Right renal pelvis (tissue), 4 donors: Measurements from ENCODE around the gene PRDX5. TPM values are rescaled to one million over a fixed set of nuclear protein-coding genes. Genes with fewer than 3 reads are reported as not detected.

Experiments used
- DNase-seq, 4 donors: peaks; one replicate each; pipeline ENCODE4 v3.0.0-alpha.2; 2013; ENCODE audit warnings: low read depth in 4 of 4, low spot score in 3 of 4, missing footprints in 1 of 4
- polyA plus RNA-seq, 4 donors: library from polyadenylated mRNA; unstranded; fragments of 120-200 nt; gene quantifications; one replicate each; pipeline ENCODE4 v1.2.1, GENCODE V29; 2013; ENCODE audit not compliant: insufficient read length in 4 of 4

The PRDX5 gene
- 100 to 1,000 TPM; 183 to 250 (median 192) TPM for polyA plus RNA-seq

DNA sequence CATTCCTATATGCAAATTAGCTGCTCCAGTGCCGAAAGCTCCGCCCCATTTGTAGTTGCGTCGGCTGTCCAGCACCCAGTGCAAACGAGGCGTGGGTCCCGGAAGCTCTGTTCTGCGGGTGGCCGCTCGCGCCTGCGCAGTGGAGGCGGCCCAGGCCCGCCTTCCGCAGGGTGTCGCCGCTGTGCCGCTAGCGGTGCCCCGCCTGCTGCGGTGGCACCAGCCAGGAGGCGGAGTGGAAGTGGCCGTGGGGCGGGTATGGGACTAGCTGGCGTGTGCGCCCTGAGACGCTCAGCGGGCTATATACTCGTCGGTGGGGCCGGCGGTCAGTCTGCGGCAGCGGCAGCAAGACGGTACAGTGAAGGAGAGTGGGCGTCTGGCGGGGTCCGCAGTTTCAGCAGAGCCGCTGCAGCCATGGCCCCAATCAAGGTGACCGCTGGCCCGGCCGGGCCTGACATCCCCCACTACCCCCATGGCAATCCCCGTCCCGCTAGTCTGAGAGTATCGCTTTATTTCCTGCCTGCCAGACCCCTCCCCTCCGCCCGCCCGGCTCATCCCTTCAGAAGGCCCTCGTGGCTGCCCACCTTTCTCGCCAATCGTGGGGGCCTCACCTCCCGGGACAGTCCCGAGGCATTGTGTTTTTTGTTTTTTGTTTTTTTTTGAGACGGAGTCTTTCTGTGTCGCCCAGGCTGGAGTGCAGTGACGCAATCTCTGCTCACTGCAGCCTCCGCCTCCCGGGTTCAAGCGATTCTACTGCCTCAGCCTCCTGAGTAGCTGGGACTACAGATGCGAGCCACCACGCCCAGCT is at the start of gene PRDX5:
PRDX5 (plus strand) TSS at position 161 of the 805 bp plus-strand sequence; CDS start at position 256, 95 bp downstream.
- DNase-seq: peak; percentile 88 to 93 (median 90)

DNA sequence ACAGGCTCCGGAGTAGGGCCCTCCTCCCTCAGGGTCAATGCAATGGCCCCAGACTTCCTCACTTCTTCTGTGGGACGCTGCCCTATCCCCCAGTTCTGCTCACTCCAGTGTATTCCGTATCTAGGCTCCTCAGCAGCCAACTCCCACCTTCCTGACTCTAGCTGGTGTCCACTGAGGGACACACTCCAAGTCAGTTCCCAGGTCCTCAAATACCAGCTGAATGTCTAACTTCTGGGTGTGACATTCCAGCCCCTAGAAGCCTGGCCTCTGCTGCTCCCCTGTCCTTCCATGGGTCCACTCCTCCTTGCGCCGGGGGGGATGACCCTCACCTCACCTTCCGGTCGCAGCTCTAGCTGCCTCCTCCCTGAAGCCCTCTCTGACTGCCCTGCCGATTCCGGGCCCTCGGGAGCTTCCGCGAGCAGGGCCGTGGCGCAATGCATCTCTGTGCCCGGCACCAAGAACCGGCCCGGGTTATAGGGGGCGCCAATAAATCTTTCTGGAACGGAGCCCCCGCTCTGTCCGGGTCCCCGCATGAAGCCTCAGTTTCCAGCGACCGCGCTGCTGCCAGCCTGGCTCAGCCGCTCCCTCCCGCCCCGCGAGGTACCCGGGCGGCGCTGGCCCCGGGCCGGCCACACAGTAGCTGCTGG is 48.9 kb upstream of the PRDX5 start:
- DNase-seq: no peak

DNA sequence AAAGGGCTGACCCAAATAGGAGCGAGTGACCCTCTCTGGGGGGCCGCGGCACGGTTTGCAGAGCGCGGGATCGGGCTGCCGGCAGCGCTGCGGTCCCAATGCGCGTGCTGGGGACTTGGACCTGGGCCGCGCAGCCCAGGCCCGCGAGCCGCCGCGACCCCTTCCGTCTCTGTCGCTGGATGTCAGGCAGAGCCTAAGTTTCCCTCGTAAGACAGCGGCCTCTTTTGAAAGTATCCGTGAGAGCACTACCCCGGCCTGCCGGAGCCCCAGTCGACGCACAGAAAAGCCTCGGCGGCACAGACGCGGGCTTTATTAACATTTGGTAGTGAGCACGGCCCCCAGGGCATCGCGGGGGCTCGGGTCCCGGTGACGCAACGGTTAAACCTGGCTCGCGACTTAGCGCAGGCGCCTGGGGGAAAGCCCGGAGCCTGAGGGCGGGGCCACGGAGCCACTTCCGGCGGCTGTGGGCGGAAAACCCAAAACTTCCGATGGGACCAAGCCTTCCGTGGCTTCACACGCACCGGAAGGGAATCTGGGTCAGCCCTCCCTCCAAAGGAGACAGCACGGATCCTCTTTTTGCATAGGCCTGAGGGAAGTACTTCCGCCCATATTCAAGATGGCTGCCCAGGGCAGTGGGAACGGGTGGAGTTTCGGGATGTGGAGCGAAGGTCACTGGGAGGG is 48.2 kb upstream of the PRDX5 start:
- DNase-seq: peak; percentile 98 to 99 (median 98)

DNA sequence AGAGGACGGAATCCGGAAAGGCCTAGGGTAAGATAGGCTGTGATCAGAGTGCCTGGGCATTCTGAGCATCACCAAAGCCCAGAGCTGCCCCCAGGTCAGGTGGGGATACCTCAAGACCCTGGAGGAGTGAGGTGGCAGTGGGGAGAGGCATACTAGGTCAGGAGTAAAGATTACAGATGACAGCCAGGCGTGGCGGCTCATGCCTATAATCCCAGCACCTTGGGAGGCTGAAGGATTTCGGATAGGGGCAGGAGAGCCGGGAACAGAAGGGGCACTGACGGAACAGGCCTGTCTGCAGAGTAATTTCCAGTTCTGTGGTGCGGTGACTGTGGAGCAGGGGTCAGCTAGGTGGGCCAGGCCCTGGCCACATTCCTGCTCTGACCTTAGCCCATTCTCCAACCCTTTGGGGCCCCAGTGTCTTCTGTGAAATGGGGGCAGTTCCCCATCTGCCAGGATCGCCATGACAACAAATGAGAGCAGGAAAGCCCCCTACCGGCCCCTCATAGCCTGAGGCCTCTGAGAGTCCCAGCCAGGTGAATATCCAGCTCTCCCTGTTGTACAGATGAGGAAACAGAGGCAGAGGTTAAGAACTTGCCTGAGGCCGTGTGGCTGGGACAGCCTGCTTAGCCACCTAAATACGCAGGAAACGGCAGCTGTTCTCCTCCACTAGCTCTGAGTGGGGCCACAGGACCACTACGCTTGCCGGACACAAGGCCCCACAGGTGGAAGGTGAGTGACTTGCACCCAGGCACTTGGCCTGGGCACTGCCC is 42.7 kb upstream of the PRDX5 start:
- no peak for DNase-seq

DNA sequence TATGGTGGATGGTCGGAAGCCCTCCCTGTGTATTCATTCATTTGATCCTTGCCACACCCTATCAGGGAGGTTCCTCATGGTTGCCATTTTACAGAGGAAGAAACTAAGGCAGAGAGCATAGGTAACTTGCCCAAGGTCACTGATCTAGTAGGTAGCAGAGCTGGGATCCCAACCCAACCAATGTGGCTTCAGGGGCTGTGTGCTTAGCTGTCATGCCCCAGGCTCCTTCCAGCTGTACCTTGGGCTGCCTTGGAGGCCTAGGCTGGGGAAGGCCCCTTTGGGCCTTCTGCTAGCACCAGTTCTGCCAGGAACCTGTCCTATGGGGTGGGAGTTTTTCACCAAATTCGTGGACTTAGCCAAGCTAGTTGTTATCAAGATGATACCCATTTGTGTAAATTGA is 42.1 kb upstream of the PRDX5 start:
- no peak for DNase-seq

DNA sequence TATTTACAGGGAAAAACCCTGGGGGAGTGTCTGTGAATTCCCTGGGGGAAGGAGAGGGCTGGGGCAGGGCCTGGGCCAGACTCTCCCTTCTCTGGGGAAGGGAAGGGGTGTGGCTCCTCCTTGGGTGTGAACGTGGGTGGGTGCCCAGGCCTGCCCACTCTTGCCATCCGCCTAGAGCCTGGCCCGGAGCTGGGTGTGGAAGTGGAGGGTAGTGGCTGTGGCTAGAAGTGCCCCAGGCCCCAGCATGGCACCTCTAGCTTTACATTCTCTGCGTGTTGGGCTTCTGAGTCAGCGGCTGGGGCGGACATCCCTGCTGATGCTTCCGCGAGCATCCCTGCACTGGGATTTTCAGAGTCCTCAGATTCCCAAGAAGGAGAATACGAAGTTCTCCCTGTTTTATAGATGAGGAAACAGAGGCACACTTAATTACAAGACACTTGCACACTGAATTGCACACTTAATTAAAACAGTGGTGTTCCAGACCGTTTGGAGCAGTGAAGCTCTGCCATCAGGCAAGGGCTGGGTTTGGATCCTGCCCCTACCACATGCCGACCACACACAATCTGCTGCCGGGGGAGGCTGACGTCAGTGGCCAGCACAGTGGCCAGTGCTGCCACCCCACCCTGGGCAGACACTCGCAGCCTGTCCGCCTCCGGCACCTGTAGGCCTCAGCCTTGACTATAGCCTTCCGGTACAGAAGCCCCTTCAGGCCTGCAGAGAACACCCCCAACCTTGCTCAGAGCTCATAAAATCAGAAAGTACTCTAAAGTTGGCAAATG is 41.1 kb upstream of the PRDX5 start:
- DNase-seq: no peak

DNA sequence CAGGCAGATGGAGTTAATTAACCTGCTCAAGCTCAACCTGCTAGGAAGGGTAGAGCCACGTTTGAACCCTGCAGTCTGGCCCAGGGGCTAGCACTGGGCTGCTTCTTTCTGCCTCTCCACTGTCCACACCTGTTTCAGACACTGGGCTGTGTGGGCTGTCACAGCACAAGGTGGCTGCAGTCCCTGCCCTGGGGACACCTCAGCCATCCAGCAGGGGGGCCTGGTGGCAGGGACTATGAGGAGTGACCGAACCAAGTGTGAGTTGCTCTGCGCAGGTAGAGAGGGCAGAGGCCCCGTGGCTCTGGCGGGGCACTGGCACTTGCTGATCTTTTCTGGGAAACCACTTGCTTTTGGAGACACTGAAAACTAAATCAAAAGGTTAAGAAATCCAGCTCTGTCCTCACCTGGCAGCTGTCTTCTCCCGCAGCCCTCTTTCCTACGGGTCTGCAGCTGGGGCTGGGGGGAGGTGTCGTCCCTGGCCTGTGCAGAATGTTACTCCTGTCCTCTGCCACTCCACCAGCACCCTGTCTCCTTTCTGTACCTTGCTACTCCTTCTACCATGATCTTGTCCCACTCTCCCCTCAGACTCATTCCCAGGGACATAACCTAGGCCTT is 39.2 kb upstream of the PRDX5 start:
- no peak for DNase-seq

DNA sequence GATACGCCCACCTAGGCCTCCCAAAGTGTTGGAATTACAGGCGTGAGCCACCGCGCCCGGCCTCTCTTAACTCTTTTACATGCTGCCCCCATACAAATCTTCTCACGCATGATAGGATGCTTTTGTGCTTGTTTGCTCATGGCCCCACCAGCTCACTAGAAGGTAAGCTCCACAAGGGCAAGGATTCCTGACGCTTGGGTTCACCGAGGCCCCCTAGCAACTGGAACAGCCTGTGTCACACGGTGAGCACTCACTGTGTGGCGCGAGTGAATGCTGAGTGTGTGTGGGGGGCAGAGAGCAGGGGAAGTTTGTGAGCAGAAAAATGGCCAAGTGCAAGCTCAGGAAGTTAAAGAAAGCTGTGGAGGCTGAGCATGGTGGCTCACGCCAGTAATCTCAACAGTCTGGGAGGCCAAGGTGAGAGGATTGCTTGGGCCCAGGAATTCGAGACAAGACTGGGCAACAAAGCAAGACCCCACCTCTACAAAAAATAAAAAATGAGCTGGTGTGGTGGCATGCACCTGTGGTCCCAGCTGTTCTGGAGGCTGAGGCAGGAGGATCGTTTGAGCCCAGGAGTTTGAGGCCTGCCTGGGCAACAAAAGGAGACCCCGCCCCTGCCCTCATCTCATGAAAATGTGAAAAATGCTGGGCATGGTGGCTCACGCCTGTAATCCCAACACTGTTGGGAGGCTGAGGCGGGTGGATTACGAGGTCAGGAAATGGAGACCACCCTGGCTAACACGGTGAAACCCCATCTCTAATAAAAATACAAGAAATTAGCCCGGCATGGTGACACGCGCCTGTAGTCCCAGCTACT is 35.8 kb upstream of the PRDX5 start:
- no peak for DNase-seq

DNA sequence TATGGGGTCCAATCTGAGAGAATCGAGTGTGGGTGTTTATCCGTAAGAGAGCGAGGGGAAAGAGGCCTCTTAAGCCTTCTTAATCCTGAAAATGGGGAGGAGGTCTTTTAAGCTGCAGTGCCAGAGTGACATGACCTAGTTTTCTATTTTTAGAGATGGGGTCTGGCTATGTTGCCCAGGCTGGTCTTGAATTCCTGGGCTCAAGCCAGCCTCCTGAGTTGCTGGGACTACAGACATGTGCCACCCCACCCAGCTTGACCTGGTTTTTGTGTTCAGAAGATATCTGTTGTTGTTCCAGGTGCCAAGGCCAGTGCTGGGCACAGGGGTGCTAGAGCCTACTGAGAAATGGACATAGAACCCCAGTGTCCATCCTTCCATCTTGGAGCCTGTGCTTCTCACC is 34.8 kb upstream of the PRDX5 start:
- no peak for DNase-seq

DNA sequence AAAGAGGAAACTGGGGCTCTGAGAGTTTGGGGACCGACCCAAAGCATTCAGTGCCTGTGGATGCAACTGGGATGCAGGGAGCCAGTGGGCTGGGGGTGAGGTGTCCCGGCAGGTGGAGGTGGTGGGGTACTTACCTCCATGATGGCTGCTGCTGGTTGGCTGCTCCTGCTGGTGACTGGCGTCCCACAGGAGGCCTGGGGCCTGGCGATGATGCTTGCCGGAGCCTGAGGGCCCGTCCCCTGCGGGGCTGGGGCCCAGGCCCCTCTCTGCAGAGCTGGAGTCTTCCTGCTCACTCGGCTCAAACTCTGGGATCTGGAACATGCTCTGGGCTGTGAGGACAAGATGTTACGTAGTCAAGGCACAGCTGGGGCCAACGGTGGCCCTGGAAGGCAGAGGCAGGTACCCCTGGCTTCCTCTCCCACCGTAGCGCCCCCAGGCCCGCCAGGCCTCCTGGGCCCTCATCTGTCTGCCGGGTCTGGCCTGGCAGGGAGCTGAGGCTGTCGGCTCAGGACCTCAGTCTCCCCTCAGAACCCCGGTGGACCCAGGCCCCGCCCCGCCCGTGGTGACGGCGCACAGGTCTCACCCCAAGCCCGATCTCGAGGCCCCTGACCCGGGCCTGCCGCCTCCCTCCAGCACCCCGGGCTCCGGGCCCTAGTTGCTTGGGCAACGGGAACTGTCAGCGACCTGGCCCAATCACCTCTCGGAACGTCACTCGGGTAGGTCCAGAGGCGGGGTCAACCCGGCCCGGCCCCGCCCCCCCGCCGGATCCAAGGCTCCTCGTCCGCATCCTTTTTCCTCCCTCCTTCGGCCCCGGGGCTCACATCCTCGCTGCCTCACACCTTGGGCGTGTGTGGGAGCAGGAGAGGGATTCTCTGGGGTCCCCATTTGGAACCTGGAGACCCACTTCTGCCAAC is 33.6 kb upstream of the PRDX5 start, which contains the start of gene BAD:
BAD (minus strand) TSS at position 618 of the 914 bp plus-strand sequence; CDS start at position 321, 297 bp downstream.
- DNase-seq: peak in 3 of 4 donors; percentile 86 to 87 (median 87)

DNA sequence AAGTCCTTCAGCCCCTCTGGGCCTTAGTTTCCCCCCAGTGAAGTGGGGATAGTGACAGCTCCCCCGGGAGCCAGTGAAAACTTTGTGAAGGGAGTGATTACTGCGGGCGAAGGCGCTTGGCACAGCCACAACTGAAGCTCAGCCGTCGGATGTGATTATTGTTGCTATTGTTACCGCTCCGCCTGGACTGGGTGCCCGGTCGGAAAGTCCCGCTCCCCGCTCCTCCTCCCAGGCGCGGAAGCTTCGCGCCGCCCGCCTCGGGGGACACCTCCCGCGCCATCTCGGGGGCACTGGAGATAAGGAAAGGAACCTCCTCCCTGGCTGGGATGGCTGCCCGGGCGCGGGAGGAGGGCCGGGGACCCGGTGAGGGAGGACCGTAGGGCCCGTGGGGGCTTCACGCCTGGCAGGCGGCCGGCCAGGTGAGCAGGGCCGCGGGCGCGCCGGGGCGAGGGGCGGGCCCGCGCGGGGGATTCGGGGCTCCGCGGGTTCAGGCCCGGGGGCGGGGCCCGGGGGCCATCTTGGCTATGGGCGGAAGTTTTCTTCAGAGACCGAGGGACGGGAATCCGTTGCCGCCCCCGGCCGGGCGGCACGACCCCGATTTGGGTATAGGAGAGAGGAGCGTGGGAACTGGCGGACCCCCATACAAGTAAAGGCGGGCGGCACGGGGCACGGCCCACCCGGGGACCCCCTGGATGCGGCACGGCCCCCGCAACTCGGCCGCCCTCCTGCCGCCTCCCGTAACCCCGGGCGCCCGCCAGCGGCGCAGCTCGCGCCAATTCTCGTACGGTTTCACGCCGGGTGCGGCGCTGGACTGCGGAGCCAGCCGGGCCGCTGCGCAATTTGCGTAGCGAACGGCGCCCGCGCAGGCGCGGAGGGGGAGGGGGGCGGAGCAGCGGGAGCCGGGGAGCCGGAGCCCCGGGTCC is 32.7 kb upstream of the PRDX5 start, which contains the start of gene GPR137:
GPR137 (plus strand) TSS at position 887 of the 923 bp plus-strand sequence. CDS start 677 bp downstream, outside the sequence.
- DNase-seq: peak in 3 of 4 donors; percentile 74 to 87 (median 77)

DNA sequence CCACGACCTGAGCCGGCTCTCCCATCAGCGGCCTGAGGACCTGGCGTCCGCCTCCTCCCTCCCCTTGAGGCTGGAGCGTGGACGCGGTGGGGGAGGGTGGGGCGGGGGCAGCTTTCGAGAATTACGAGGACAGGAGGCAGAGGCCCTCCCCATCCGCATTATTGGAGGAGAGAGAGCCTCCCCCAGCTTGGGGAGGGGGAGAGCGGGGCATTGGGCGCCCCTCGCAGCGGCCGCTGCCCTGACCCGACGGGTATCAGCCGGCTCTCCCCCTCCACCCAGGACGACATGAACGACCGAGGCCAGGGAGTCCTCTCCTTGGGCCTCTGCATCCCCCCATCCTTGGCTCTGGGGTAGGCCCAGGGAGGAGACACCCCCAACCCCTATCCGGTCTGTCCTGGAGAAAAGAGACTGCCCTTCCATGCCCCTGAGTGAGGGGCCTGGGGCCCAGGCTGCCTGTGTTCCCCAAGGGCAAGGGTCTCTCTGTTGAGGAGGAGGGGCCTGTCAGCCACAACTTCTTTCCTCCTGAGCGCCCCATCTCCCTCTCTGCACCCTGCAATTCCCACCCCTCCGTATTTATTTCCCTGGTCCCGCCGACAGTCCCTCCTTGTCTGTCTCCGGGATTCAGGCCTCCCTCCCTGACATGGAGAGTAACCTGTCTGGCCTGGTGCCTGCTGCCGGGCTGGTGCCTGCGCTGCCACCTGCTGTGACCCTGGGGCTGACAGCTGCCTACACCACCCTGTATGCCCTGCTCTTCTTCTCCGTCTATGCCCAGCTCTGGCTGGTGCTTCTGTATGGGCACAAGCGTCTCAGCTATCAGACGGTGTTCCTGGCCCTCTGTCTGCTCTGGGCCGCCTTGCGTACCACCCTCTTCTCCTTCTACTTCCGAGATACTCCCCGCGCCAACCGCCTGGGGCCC is 31.8 kb upstream of the PRDX5 start:
- DNase-seq: no peak

DNA sequence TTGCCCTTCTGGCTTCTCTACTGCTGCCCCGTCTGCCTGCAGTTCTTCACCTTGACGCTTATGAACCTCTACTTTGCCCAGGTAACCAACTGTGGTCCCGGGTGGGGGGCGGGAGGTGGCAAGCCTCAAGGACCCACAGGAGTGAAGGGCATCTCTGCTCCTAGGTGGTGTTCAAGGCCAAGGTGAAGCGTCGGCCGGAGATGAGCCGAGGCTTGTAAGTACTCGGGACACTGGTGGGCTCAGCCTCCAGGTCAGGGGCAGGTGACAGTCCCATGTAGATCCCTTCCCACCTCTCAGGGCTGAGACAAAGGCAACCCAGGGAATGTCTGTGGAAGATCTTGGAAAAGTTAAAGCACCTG is 31.1 kb upstream of the PRDX5 start:
- DNase-seq: no peak

DNA sequence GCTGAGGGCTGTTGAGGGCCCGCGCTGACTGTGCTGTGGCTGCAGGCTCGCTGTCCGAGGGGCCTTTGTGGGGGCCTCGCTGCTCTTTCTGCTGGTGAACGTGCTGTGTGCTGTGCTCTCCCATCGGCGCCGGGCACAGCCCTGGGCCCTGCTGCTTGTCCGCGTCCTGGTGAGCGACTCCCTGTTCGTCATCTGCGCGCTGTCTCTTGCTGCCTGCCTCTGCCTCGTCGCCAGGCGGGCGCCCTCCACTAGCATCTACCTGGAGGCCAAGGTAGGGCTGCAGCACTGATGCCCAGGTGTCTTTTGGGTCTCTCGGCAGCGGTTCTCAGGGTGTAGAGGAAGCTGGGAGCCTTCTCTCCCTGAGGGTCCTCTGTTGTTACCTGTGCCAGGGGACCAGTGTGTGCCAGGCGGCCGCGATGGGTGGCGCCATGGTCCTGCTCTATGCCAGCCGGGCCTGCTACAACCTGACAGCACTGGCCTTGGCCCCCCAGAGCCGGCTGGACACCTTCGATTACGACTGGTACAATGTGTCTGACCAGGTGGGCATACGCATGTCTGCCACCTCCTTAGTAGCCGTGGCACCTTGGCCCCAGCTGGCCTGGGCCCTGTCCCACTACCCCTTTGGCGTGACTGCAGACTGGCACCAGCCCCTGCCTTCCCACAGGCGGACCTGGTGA is 30.1 kb upstream of the PRDX5 start:
- no peak for DNase-seq

DNA sequence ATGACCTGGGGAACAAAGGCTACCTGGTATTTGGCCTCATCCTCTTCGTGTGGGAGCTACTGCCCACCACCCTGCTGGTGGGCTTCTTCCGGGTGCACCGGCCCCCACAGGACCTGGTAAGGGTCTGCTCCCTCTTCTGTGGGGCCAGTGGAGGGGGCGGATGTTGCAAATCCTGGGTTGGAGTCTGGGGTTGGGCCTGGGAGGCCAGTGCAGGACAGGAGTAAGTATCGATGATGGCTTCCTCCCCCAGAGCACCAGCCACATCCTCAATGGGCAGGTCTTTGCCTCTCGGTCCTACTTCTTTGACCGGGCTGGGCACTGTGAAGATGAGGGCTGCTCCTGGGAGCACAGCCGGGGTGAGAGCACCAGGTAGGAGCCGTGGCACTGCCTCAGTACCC is 29.6 kb upstream of the PRDX5 start:
- DNase-seq: no peak
